HG02610 (cell line): ENCODE measurements around the gene ZDHHC14.
"Not testable (repeated sequence)": the region's sequence is repeated elsewhere in the genome, so short reads cannot be mapped to it uniquely, and the experiment has no call there.

Source experiments
- ATAC-seq: cut with Tn5 transposase; IDR thresholded peaks from one replicate; pipeline ENCODE4 v1.9.1; 2021; ENCODE audit warnings: mild to moderate bottlenecking, moderate library complexity; ENCODE audit not compliant: unreplicated experiment

The ZDHHC14 gene

DNA sequence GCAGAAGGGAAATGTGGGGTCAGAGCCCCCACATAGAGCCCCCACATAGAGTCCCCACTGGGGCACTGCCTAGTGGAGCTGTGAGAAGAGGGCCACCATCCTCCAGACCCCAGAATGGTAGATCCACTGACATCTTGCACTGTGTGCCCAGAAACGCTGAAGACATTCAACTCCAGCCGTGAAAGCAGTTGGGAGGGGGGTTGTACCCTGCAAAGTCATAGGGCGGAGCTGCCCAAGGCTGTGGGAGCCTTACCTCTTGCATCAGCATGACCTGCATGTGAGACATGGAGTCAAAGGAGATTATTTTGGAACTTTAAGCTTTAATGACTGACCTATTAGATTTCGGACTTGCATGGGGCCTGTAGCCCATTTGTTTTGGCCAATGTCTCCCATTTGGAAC lies 209.7 kb downstream of the ZDHHC14 start:
- not testable (repeated sequence) for ATAC-seq

DNA sequence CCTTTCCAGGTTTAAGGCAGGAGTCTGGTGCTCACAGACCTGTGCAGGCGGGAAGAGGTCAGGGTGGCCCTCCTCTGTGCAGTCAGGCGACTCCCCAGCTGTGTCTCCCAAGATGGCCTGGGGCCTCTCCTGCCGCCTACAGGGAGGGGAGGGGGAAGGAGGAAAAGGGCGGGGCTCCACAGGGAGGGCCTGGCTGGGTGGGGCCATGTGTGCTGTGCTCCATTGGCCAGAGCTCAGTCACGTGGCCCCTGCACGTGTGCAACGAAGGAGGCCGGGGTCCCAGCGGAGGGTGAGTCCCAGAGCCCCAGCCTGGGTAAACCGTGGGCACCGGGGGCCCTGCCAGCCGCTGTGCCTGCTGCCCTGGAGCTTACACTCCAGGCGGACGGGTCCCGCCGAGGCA lies 211.6 kb downstream of the ZDHHC14 start:
- ATAC-seq, result no peak

DNA sequence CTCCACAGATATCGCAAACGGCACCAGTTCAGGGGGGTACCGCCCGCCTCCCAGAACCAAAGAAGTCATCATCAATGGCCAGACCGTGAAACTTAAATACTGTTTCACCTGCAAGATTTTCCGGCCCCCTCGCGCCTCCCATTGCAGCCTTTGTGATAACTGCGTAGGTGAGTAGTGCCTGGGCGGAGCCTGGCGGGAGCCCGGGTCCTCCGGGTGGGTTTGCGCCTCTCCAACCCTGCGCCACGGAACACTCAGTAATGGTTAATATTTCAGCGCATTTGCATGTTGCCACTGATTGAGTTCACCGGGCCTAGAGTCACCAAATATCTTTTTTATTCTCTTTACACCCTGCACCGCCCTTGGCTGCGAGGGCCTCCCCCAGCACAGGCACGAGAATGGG lies 212.0 kb downstream of the ZDHHC14 start:
- no peak for ATAC-seq

DNA sequence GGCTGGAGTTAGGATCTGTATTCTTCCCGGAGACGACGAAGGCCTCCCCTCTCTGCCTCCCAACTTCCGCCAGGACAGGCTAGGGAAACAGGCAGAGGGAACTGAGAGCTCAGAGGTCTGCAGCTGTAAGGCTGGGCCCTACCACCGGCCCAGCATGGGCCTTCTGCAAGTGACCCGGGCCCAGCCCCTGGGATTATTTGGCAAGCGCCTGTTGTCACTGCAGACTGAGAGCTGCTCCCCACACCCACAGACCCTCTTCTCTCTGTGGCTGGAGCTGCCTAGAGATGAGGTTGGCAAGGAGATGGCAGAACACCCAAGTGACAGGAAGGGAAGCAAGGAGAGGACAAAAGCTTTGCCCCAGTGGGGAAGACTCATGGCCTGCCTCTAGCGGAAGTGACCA lies 212.6 kb downstream of the ZDHHC14 start:
- ATAC-seq, result no peak

DNA sequence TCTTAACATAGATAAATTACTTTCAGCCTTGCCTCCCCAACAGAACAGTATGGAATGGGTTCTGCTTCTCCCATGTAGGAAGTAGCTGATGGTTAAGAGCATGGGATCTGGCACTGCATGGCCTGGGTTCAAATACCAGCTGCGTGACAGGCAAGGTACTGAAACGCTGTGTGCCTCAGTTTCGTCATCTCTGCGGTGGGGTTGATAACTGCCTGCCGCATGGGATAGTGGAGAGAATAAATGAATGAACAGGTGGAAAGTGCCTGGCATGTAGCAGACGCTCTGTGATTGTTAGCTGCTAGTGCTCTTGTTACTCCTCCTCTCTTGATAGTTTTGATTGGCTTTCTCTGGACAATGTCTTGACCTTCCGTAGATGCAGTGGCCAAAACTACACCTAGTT lies 213.3 kb downstream of the ZDHHC14 start:
- ATAC-seq, result no peak

DNA sequence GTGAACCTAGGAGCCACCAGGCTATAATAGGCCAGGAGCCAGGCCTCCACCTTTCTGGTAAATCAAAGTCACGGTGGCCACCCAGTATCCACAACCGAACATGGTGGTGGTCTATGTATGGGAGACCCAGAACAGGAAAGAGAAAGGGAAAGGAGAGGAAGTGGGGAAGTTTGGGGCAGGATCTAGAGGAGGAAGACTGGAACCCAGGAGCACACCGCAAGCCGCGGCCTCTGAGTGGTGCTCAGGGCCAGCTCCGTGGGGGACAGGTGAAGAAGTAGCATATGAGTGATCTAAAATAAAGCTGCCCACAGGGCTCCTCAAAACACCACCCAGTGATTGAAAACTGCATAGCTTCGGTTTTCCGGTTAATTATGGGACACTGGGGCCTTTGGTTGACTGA lies 214.8 kb downstream of the ZDHHC14 start:
- no peak for ATAC-seq

DNA sequence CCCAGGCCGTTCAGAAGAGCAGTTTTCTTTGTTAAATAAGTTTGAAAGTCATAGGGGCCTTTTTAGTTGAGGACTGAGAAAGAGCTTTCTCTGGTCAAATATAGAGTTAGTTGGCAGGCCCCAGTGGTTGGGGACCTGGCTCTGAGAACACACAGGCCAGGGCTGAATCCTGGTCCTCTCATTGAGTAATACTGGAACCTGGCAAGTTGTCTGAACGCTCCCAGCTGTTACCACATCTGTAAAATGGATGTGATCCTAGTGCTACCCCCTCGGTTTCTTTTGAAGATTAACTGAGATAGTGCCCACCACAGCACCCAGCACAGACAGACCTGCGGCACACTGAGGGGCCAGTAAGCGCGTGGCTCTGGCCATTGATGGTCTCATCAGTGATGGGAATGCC lies 215.5 kb downstream of the ZDHHC14 start:
- no peak for ATAC-seq

DNA sequence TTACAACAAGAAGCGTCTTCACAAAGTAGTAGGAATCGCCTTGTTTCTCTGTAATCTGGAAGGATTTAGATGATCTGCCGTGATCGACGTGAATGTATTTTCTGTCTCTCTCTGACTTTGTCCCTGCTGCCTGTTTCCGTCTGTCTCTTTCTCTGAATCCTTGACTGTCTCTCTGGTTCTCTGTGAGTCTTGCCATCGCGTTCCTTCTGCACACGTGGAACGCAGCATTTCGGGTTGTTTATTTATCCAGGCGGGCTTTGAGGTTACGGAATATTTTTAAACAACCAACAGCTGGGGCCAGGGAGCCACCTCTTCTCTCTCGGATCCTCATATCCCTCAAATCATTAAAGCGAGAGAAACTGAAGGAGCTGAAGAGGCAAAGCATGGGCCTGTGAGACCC lies 215.9 kb downstream of the ZDHHC14 start:
- ATAC-seq, result no peak

DNA sequence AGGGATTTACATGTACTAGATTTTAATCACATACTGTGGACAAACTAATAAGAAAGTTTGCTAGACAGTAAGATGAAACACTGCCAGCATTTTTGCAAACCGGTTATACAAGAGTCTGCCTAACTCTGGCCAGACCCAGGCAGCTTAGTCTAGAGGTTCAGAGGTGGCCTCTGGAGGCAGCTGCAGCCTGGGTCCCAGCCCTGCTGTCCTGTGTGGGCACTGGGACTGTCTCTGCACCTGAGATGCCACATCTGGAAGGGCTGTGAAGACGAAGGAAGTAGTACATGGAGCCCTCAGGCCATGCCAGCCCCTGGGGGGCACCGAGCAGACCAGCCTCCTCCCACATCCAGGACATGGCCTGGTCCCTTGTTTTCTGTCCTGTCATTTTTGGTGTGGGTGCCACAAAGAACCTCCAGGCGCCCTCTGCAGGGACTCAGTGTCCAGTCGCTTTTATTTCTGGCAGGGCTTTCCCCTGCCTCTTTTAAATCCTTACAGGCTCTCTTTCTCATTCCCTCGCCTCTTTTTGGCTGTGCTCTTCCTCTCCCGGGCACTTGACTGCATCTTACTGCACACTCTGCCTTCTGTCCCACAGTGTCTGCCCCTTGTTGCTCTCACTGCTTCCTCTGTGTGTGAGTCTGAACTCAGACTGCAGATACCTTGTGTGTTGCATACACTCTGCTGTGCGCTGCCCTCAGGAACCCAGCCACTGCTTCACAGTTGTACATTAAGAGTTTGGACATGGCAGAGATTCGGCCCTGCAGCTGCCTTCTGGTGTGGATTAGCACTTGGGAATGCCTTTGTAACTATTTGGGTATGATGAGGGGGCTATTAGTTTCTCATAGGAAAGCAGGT lies 216.7 kb downstream of the ZDHHC14 start:
- no peak for ATAC-seq

DNA sequence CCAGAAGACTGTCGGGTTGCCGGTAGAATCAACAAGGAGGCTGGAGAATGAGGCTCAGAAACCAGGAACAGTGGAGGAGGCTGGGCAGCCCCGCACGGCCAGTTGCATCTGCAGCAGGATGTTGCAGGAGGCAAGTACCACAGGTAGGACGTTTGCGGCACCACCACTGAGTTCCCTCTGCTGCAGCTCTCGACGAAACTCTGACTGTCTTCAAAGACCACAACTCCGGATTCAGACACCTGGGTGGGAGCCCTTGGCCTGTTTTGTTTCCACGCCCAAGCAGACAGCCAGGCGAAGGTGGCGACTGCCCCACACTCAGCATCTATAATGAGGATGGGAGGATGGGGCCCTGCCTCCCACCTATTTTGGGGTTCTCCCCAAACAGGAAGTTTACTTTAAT lies 218.2 kb downstream of the ZDHHC14 start:
- no peak for ATAC-seq

DNA sequence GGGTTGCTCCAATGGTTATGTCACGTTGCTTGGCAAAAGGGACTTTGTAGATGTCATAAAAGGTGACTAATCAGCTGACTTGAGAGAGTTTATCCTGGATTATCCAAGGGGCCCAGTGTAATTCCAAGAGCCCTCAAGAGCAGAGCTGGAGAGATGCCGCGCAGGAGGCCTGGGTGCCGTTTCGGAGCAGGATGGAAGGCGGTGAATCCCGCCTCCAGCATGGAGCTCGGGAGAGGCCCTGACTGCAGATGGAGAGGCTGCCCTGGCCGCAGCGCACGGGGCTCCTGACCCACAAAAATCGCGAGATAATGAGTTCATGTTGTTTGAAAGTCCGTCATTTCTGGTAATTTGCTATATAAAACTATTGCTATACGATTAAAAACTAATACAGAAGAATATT lies 219.8 kb downstream of the ZDHHC14 start:
- no peak for ATAC-seq

DNA sequence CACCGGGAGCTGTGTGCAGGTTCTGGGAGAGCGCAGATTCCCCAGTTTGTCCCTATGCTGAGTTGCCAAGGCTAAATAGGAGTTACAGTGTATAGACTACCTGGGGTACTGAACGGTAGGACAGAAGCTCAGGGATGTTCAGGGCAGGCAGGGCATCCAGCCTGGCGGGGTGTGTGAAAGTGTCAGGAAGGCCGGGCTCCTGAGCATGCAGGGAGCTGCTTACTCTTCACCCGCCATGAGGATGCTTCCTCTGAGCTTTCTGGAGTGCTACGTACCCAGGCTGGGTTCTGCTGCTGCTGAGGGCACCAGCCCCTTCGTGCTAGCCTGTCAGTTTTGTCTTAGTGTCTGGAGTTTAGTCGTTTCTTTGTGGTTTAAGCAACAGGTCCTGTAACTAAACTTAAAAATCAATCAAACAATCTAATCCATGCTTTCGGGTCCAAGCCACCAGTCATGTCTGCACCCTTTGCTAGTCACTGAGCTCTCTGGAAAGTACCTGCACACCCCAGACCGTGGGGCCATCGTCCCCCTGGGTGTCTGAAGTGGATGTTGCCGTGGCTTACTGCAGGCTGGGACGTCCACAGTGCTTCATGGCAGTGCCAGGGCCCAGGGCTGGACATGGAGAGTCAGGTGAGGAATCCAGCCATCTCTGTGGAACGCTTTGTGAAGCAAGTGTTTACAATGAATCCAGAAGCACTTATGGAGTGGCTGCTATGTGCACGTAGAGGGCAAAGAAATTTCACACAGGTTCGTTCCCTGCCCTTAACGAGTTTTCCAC lies 221.7 kb downstream of the ZDHHC14 start:
- no peak for ATAC-seq

DNA sequence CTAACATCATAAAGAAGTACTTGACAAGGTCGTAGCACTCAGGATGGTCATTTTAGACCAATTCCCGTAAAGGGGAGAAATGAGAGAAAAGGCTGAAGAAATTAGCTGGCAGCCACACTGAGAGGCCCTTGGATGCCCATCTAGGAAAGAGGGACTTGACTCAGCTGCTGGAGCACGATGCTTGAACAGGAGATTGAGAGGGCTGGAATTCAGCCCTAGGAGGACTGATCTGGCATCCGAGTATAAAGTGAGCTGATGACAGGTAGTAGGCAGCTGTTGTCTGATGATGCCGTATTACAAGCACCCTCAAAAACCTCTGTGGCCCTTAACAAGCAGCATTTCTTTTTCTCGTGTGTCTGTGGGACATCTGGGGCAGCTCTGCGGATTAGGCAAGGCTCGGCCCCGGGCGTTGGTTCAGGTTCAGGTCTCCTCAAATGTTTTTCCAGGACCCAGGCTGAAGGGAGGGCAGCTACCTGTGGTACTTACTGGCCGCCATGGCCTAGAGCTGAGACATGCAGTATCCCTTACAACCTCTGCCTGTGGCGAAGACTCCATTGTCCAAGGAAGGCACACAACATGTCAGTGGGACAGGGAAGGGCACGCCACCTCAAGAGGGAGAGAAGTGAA lies 222.4 kb downstream of the ZDHHC14 start:
- ATAC-seq, result no peak

DNA sequence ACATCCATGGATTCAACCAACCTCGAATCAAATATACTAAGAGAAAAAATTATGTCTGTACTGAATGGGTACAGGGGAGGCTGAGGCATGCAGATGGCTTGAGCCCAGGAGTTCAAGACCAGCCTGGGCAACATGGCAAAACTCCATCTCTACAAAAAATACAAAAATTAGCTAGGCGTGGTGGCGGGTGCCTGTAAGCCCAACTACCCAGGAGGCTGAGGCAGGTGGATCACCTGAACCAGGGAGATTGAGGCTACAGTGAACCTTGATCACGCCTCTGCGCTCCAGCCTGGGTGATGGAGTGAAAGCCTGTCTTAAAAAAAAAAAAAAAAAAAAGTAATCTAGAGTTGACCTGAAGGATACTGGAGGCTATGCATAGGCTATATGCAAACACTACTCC lies 223.0 kb downstream of the ZDHHC14 start:
- ATAC-seq, result no peak

DNA sequence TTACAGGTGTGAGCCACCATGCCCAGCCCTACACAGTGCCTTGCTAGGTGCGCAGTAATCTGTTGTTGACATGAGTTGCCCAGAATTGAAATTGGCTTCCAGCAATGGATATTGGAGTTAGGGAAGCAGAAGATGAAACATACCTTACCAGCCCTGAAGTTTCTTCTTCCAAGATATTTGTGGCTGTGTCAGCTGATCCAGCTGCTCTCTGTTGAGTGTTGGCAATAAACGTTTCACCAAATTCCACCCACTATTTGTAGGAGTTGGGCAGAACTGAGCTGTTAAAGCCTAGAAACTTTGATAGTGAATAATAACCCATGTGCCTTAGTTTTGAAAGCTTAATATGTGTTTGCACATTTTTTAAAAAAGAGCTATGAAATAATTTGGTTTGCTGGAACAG lies 223.8 kb downstream of the ZDHHC14 start:
- no peak for ATAC-seq

DNA sequence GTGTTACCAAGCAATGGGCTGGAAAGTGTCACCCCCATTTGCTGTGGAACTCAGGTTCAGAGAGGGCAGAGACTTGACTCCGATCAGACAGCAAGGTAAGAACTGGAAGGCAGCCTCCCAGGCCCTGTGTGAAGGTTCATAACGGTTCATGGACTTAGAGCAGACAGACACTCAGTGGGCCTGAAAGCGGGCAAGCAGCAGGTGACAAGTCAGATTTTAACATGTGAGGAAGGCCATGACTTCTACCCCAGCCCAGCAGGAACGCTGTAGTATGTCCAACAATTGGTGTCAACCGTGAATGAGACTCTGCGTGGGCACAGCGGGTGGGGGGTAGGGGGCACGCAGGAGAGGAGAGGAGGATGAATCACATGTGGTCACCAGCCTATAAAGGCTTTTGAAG lies 224.5 kb downstream of the ZDHHC14 start:
- ATAC-seq, result no peak

DNA sequence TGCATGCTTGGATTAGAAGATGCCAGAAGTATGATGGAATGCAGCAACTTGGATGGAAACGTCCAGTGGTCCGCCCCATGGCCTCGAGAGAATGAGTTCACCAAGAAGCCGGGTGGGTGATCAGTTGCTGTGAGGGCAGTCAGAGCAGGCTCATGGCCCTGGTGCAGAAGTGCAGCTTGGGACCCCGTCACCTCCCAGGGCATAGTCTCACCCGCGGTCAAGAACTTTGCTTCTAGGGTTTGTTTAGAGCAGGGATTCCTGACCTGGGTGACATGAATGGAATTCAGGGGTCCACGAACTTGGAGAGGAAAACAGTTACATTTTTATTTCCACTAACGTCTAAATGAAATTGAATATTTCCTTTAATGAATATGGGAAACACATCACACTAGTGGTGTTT lies 225.5 kb downstream of the ZDHHC14 start:
- no peak for ATAC-seq

DNA sequence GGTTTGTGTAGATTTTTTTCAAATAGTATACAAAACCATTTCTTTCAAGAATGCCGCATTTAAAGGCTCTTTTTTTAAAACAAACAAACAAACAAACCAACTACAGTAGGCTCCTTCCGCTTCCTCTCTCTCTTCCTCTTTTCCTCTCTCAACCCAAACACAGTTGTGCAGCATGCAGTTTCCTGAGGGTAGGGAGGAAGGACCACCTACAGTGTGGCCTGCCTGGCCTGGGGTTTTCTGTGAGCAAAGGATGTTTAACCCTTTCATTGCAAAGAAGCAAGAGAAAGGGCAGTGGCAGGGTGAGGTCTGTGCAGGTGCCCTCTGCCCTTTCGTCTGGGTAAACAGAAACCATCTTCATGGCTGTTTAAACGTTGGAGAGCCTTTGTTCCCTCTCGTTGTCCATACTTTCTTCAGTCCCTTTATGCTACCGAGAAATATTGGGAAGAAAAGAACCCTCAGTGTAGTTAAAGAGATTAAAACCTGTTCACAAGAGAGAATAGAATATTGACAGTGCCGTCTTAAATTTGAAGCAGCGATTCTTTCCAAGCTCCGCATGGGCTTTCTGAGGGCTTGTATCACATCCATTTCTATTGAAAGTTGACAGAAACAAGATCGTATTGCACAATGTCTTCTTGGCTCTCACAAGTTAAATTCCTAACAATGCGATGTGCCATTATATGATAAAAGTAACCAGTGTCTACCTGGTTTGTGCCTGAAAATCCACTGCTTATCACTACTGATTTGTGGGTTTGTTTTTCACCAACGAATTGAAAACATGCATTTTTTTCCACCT lies 226.5 kb downstream of the ZDHHC14 start:
- peak; percentile 62 for ATAC-seq

DNA sequence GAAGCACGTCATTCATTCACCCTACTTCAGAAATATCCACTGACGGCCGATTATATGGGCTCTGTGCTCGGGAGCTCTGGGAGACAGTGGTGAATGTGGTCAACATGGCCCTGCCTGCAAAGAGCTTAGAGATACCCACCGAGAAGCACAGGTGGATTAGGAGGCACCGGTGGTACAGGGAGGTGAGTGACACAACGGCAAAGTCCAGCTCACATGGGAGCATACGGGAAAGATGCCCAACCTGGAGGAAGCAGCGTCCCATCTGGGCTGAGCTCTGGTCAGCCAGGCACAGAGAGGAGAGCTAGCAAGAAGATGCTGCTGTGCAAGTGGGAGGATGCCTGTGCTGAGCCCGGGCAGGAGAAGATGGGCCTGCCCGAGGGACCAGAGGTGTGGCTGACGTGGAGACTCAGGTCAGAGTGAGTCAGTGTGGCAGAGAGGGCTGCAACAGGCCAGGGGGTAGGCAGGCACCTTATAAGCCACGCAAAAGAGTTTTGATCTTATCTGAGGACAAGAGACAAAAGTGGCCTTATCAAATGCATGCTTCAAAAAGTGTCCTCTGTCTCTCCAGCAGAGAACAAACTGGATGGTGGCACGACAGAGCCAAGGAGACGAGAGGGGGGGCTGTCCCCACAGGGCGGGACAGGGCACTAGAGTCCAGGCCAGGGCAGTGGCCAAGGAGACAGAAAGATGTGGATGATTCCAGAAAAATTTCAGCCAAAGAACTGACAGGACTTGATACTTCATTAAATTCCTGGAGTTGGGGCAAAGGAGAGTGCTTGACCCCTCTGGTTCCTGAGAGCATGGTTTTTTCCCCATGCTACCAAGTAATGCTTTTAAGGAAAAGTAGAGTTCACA lies 227.5 kb downstream of the ZDHHC14 start:
- ATAC-seq, result no peak

DNA sequence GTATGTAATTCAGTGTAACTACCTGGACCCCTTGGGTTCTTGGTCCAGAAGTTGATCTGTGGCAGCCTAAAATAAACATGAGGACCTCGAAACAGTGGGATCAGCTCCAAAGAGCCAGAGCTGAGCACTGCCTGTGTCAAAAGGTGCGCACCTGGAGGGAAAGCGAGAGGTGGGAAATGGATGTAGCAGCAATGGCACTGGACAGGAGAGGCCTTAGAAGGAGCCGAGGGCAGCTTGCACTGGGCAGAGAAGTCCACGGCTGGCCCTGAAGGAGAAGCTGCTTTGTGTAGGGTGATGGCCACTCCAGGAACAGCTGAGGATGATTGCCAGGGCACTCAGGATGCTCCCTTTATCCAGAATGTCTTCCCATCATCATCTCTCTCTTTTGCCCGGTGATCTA lies 228.1 kb downstream of the ZDHHC14 start:
- ATAC-seq, result no peak
